ENCODE measurements around the gene ARRDC1.
"Not testable (repeated sequence)": the region's sequence is repeated elsewhere in the genome, so short reads cannot be mapped to it uniquely, and the experiment has no call there.

The ARRDC1 gene

GRCh38 chr9:137583347-137583746, 22.1 kb upstream of the ARRDC1 start:
- no peak for FAIRE-seq
- DNase-seq (ENCODE audit: low spot score), result no peak

GRCh38 chr9:137583957-137584356, 21.5 kb upstream of the ARRDC1 start:
- FAIRE-seq (no peak), DNase-seq (ENCODE audit: low spot score) (no peak)

GRCh38 chr9:137586854-137587253, 18.6 kb upstream of the ARRDC1 start:
- no peak for DNase-seq (ENCODE audit: low spot score)
- no peak for FAIRE-seq

- FAIRE-seq, result no peak
- DNase-seq (ENCODE audit: low spot score), result no peak
Measured at GRCh38 chr9:137588311-137588710, 17.2 kb upstream of the ARRDC1 start.

GRCh38 chr9:137588891-137589290, 16.6 kb upstream of the ARRDC1 start:
- FAIRE-seq (no peak), DNase-seq (ENCODE audit: low spot score) (no peak)

- FAIRE-seq (no peak), DNase-seq (ENCODE audit: low spot score) (peak; percentile 3)
Measured at GRCh38 chr9:137589441-137590122, 15.9 kb upstream of the ARRDC1 start.

- FAIRE-seq (no peak), DNase-seq (ENCODE audit: low spot score) (no peak)
Measured at GRCh38 chr9:137590123-137590468, 15.4 kb upstream of the ARRDC1 start.

GRCh38 chr9:137590469-137591383, 14.8 kb upstream of the ARRDC1 start, which contains the start of gene ZMYND19:
Gene ZMYND19, minus strand, starts transcription at chr9:137590512. Its CDS starts 249 bp downstream, at chr9:137590263.
- FAIRE-seq (no peak), DNase-seq (ENCODE audit: low spot score) (peak; percentile 77)

GRCh38 chr9:137592767-137593166, 12.7 kb upstream of the ARRDC1 start:
- no peak for FAIRE-seq
- no peak for DNase-seq (ENCODE audit: low spot score)

GRCh38 chr9:137593176-137593575, 12.3 kb upstream of the ARRDC1 start:
- DNase-seq (ENCODE audit: low spot score) (no peak), FAIRE-seq (no peak)

GRCh38 chr9:137596577-137596976, 8.9 kb upstream of the ARRDC1 start:
- not testable (repeated sequence) for FAIRE-seq; DNase-seq (ENCODE audit: low spot score)

GRCh38 chr9:137598943-137599342, 6.5 kb upstream of the ARRDC1 start:
- DNase-seq (ENCODE audit: low spot score) (no peak), FAIRE-seq (no peak)

GRCh38 chr9:137602661-137603060, 2.8 kb upstream of the ARRDC1 start:
- no peak for FAIRE-seq
- no peak for DNase-seq (ENCODE audit: low spot score)

GRCh38 chr9:137603879-137604278, 1.6 kb upstream of the ARRDC1 start:
- no peak for DNase-seq (ENCODE audit: low spot score)
- FAIRE-seq, result no peak

GRCh38 chr9:137604345-137605086, 970 bp upstream of the ARRDC1 start:
- no peak for FAIRE-seq
- DNase-seq (ENCODE audit: low spot score), result no peak

- no peak for FAIRE-seq
- DNase-seq (ENCODE audit: low spot score), result no peak
Measured at GRCh38 chr9:137606005-137606621, 627 bp downstream of the ARRDC1 start.

GRCh38 chr9:137606734-137607138, 1.2 kb downstream of the ARRDC1 start:
- FAIRE-seq (no peak), DNase-seq (ENCODE audit: low spot score) (no peak)

- DNase-seq (ENCODE audit: low spot score), result no peak
- no peak for FAIRE-seq
Measured at GRCh38 chr9:137607141-137607857, 1.8 kb downstream of the ARRDC1 start.

GRCh38 chr9:137610944-137611343, 5.5 kb downstream of the ARRDC1 start:
- no peak for DNase-seq (ENCODE audit: low spot score)
- no peak for FAIRE-seq
